Psoas muscle (tissue), 8 donors: ENCODE measurements around the gene BEST2. TPM values are rescaled to one million over a fixed set of nuclear protein-coding genes. Genes with fewer than 3 reads are reported as not detected.
"Not testable (repeated sequence)": the region's sequence is repeated elsewhere in the genome, so short reads cannot be mapped to it uniquely, and the experiment has no call there.

Experiments used
- ATAC-seq, 4 donors: fragments of 200-7000 bp; cut with Tn5 transposase; one replicate each; pipeline ENCODE4 v1.9.1; 2020; ENCODE audit warnings: moderate library complexity in 3 of 4, mild to moderate bottlenecking in 2 of 4
- DNase-seq, 2 donors: peaks; one replicate each; pipeline ENCODE4 v3.0.0-alpha.2; 2020
- H3K27ac ChIP-seq: fragments of 200-600 bp; one replicate; pipeline ENCODE4 v1.8.0; 2022
- H3K27me3 ChIP-seq, 3 donors: fragments of 200-600 bp in 1 of 3; one replicate each; pipeline versions ENCODE4 v1.6.1 to v1.8.0; 2013 to 2022; ENCODE audit warnings: low read length in 2 of 3, mild to moderate bottlenecking in 2 of 3, moderate library complexity in 1 of 3; ENCODE audit not compliant: insufficient read depth in 3 of 3
- H3K36me3 ChIP-seq, 2 donors: fragments of 200-600 bp in 1 of 2; one replicate each; pipeline versions ENCODE4 v1.6.1 to v1.8.0; 2013 to 2022; ENCODE audit warnings: low read depth in 1 of 2, mild to moderate bottlenecking in 1 of 2, moderate library complexity in 1 of 2; ENCODE audit not compliant: insufficient read depth in 1 of 2
- H3K4me1 ChIP-seq: fragments of 200-600 bp; one replicate; pipeline ENCODE4 v1.8.0; 2022
- H3K4me3 ChIP-seq: fragments of 200-600 bp; one replicate; pipeline ENCODE4 v1.8.0; 2022; ENCODE audit warnings: mild to moderate bottlenecking
- H3K9me3 ChIP-seq: fragments of 200-600 bp; one replicate; pipeline ENCODE4 v1.8.0; 2022
- WGBS, 3 donors: extraction: QIAGEN DNeasy Blood & Tissue Kit; methylation state at CpG; one replicate each; pipeline versions ENCODE4 v1.1.6 to v1.1.7; 2013; 5-methylcytosine and 5-hydroxymethylcytosine counted together
- intact Hi-C, 2 donors: fragments of 100-400 bp; cut with DNase I; formaldehyde crosslinking; loops; one replicate each; pipeline versions ENCODE4 v1.11.0 to v1.14.2; 2022
- polyA plus RNA-seq, 3 donors: library from polyadenylated mRNA; stranded (reverse); fragments of 200-250 nt; gene quantifications; one replicate each; pipeline ENCODE4 v1.2.3, GENCODE V29; 2013
- total RNA-seq, 4 donors: library from RNA; stranded (reverse); fragmentation: NEBNext Ultra II Directional in 2 of 4; extraction: Animal tissue kit (Norgen Biotek cat#: 25700) in 2 of 4; gene quantifications; one replicate each; pipeline versions ENCODE4 v1.2.1 to v1.2.4, GENCODE V29; 2021 to 2023
- TF ChIP-seq, protein P1 (sequence below): fragments of 200-600 bp; IDR thresholded peaks from one replicate; pipeline ENCODE4 v1.8.0; 2022; ENCODE audit warnings: antibody characterized with exemption
- donor health status: healthy with polysubstance abuse.
- donor health status: DM: no; HTN: no; CAD: no; lungs with moderate emphysema.
- donor health status: Bipolar disorder and iron deficiency.
- donor health status: healthy.
- donor health status: DM: yes; HTN: yes; CAD: no.
- donor health status: DM: no; HTN: no; CAD: no.
- donor health status: DM: no; HTN: no; CAD: no.
- donor health status: DM: yes; HTN: yes; CAD: no.

BEST2 gene
- total and polyA plus RNA-seq, 7 donors = 0.04 to 0.37 (median 0.08) TPM; not detected in 4

DNA sequence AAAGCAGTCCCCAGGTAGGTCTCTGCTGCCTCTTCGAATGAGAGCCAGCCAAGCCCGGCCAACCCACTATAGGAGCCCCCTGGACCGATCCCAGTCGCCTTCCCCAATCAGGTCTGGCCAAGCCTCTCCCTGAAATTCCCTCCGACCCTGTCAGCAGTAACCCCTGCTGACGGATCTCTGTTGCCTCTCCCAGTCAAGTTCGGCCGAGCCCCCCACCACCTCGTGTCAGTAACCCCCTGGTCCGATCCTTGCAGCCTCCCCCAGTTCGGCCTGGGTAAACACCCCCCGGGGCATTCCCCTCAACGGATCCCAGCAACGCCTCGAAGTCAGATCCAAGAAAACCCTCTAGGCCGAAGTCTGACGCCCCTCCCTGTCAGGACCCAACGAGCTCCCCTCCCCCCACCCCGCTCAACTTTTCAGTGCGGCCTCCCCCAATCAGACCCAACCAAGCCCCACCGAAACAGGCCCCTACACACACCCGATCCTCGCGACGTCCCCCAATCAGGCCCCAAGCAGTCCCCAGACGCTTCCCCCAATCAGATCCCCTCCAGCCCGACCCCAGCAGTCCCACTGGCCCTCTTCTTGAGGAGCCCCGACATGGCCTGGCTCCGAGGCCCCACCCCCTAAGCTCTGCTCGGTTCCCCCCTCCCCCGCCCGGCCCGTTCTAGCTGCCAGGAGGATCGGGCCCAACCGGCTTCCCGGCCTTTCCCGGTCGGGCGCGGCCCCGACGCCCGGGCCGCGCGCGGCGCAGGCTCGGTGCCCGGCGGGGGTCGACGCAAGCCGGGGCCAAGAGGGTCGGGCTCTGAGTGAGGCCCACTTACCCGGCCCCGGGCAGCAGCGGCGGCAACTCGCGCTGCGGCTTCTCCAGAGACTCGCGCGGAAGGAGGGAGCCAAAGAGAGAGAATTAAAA, 29.7 kb upstream of the BEST2 start:
- peaks cover 27% of the 10 kb centered on the region for H3K4me1 ChIP-seq
- H3K36me3 ChIP-seq = peaks cover 0 to 28% of the 10 kb centered on the region in 2 donors
- WGBS, 3 donors = 1% methylated on average over 61 to 65 of the region's 65 CpGs
- no peaks in the 10 kb centered on the region for H3K9me3 ChIP-seq
- TF ChIP-seq, protein P1, sequence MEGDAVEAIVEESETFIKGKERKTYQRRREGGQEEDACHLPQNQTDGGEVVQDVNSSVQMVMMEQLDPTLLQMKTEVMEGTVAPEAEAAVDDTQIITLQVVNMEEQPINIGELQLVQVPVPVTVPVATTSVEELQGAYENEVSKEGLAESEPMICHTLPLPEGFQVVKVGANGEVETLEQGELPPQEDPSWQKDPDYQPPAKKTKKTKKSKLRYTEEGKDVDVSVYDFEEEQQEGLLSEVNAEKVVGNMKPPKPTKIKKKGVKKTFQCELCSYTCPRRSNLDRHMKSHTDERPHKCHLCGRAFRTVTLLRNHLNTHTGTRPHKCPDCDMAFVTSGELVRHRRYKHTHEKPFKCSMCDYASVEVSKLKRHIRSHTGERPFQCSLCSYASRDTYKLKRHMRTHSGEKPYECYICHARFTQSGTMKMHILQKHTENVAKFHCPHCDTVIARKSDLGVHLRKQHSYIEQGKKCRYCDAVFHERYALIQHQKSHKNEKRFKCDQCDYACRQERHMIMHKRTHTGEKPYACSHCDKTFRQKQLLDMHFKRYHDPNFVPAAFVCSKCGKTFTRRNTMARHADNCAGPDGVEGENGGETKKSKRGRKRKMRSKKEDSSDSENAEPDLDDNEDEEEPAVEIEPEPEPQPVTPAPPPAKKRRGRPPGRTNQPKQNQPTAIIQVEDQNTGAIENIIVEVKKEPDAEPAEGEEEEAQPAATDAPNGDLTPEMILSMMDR = no peak
- H3K4me3 ChIP-seq = peak overlapping the region; percentile 87
- intact Hi-C loops = loop anchor here in 1 of 2 donors (5.0 kb wide), 3 partner anchors 40 to 125 kb away; partner anchors contain the start of gene DHPS
- H3K27ac ChIP-seq = peak overlapping the region; percentile 92
- DNase-seq = peak; percentile 78 to 88
- H3K27me3 ChIP-seq = no peaks in the 10 kb centered on the region
- peak; percentile 57 to 77 (median 64) for ATAC-seq

DNA sequence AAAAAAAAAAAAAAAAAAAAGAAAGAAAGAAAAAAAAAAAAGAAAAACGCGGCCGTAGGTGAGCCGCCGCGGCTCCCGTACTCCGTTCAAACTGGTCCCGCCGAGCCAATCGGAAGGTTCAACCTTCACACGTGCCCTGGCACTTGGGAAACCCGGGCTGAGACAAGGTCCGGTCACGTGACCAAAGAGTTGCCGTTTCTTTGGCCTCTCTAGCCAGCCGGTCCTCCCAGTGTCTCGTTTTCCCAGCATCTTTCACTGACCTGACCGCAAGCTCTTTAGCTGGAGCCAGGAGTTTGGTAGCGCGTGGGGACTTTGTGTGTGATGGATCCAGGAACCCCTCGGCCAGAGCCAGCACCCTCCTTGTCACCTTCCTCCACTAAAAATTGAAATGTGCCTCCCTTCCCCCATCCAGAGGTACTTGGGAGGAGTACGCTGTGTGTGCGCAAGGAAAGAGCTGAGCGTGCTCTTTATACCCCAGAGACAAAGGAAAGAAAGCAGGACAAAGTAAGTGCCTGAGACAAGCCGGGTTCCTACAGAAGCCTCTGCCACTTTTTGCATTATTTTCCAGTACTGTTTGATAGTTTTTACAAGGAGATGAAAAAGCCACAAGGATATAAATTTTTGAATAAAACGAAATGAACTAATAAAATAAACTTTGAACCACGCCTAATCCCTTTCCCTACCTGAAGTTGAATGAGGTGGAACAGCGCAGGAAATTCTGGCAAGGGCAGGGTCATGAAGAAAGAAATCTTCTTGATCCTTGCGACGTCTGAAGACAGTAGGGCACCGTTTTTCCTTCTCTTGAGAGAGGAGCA, 28.8 kb upstream of the BEST2 start:
- H3K36me3 ChIP-seq = peaks cover 0 to 19% of the 10 kb centered on the region in 2 donors
- intact Hi-C loops = loop anchor here in 1 of 2 donors (5.0 kb wide), 3 partner anchors 40 to 125 kb away; partner anchors contain the start of gene DHPS
- H3K27me3 ChIP-seq = no peaks in the 10 kb centered on the region
- DNase-seq (peak; percentile 97 to 98), ATAC-seq (peak; percentile 93 to 94 (median 93))
- WGBS, 3 donors = 1 to 2% (median 1%) methylated on average over 32 of the region's 32 CpGs
- TF ChIP-seq, protein P1 = no peak
- H3K4me3 ChIP-seq = peak overlapping the region; percentile 87
- peak overlapping the region; percentile 92 for H3K27ac ChIP-seq
- H3K9me3 ChIP-seq = no peaks in the 10 kb centered on the region
- H3K4me1 ChIP-seq = peaks cover 27% of the 10 kb centered on the region

DNA sequence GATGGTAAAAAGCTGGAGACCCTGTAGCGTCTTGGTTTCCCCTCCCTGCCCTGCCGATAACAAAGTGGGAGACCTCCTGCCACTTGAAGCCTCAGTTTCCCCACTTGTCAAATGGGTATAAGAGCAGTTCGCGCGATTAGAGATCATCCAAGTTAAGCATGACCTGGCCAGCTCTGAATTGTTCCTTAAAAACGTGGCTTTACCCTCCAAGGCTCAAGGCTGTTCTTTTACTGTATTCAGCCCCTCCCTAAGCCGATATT, 28.3 kb upstream of the BEST2 start:
- H3K27me3 ChIP-seq = no peaks in the 10 kb centered on the region
- H3K4me3 ChIP-seq = peak overlapping the region; percentile 87
- 1 to 6% (median 2%) methylated on average over 7 of the region's 7 CpGs for WGBS, 3 donors
- H3K9me3 ChIP-seq = no peaks in the 10 kb centered on the region
- intact Hi-C loops = loop anchor here in 1 of 2 donors (5.0 kb wide), 3 partner anchors 41 to 124 kb away; partner anchors contain the start of gene DHPS
- peaks cover 26% of the 10 kb centered on the region for H3K4me1 ChIP-seq
- H3K27ac ChIP-seq = peak overlapping the region; percentile 92
- peaks cover 0 to 14% of the 10 kb centered on the region in 2 donors for H3K36me3 ChIP-seq
- TF ChIP-seq, protein P1 = no peak
- no peak for DNase-seq
- ATAC-seq = no peak

DNA sequence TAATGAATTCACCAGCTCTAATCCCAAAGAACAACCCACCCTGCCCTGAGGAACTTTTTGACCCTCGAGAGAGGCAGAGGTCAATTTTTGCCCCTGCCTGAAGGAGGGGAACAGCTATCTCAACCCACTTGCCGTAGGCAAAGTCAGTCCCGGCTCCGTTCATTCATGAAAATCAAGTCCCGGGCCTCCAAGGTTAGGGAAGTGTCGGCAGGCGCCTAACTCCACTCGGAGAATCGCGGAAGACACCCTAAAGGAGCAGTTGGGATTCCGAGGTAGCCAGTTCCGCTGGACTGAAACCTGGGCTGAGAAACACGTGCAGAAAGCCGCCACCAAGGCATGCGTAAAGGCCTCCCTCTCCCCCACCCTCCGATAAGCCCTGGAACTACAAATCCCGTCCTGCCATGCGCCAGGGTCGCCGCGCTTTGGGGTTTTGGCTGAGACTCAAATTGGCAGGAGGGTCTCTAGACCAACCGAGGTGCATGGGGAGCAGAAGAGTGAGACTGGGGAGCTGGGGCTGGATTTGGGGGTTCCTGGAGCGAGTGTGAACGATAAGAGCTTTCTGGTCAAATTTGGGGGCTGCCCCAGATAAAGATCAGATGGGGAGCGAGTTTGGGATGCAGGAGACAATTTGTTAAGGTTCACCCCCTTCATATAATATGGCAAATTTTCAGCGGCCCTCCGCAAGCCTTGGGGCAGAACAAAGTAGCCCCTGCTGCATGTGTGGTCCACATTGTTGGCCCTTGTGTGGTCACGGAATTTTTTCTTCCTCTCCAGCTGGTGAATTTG, 27.8 kb upstream of the BEST2 start, which contains the start of gene TNPO2:
Gene TNPO2 (minus strand): TSS at position 292 of the 786 bp plus-strand sequence. CDS start 2,955 bp downstream, outside the sequence.
- intact Hi-C loops = loop anchor here in 1 of 2 donors (5.0 kb wide), 3 partner anchors 42 to 123 kb away; partner anchors contain the start of gene DHPS
- WGBS, 3 donors = 2 to 3% (median 3%) methylated on average over 28 of the region's 28 CpGs
- DNase-seq (peak; percentile 53 to 69), ATAC-seq (peak; percentile 36 to 72 (median 53))
- Histone ChIP-seq H3K4me3 (peak within 1 kb of the TSS; percentile 87), H3K36me3 (peaks cover 0 to 12% of the 10 kb centered on the region in 2 donors), H3K9me3 (no peaks in the 10 kb centered on the region), H3K27me3 (no peaks in the 10 kb centered on the region), H3K4me1 (peaks cover 21% of the 10 kb centered on the region), H3K27ac (peak within 1 kb of the TSS; percentile 92)
- TF ChIP-seq, protein P1 = no peak

DNA sequence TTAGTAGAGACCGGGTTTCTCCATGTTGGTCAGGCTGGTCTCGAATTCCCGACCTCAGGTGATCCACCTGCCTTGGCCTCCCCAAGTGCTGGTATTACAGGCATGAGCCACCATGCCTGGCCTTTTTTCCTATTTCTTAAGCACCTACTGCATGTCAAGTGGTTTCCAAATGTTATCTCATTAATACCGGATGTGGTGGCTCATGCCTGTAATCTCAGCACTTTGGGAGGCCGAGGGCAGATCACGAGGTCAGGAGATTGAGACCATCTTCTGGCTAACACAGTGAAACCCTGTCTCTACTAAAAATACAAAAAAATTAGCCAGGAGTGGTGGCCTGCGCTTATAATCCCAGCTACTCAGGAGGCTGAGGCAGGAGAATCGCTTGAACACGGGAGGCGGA, 26.0 kb upstream of the BEST2 start:
- WGBS, 3 donors = 92 to 97% (median 93%) methylated on average over 10 of the region's 10 CpGs
- H3K4me1 ChIP-seq, DNase-seq, H3K27me3 ChIP-seq, H3K27ac ChIP-seq, intact Hi-C loops, ATAC-seq, H3K4me3 ChIP-seq, H3K9me3 ChIP-seq: not testable (repeated sequence)
- peaks cover 0 to 21% of the 10 kb centered on the region in 2 donors for H3K36me3 ChIP-seq
